ENCODE results near the gene ZBED5.
"Not testable (repeated sequence)": the region's sequence is repeated elsewhere in the genome, so short reads cannot be mapped to it uniquely, and the experiment has no call there.

ZBED5 gene

DNA sequence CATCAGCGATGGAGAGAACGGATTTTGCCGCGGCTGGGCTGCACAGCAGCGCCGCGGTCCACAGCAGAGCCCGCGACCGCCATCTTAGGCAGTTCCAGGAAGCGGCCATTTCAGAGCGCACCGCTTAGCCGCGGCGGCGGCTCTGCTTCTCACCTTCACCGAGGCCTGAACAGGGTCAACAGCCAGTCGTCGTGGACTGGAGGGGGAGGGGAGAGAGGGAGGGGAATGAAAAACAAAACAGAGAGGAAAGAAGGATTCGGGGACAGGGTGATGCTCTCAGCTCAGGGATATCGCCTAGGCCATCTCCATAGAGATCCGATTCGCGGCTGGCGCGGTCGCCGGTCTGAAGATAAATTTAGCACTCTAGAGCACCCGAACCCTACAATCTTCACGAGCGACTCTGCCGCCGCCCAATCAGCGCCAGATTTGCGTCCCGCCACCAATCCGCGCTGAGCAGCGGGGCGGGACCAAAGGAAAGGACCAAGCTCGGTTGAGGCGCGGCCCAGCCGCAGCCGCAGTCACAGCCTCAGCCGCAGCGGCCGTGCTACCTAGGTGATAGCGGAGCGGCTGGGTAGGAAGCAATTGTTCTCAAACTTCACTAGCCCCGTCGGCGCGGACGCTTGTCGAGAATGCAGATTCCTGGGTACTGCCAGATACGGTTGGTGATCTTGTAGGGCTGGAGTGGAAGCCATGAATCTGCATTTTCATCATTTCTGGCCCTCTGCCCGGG is at the start of gene ZBED5:
TSS of gene ZBED5 (minus strand) at position 345 of the 730 bp plus-strand sequence. CDS start 3,108 bp downstream, outside the sequence.
- DNase-seq: peak; percentile 84

GRCh38 chr11:10906521-10906920 is 48.7 kb upstream of the ZBED5 start:
- no peak for DNase-seq

GRCh38 chr11:10902301-10903063 is 44.6 kb upstream of the ZBED5 start:
- DNase-seq: no peak

DNA sequence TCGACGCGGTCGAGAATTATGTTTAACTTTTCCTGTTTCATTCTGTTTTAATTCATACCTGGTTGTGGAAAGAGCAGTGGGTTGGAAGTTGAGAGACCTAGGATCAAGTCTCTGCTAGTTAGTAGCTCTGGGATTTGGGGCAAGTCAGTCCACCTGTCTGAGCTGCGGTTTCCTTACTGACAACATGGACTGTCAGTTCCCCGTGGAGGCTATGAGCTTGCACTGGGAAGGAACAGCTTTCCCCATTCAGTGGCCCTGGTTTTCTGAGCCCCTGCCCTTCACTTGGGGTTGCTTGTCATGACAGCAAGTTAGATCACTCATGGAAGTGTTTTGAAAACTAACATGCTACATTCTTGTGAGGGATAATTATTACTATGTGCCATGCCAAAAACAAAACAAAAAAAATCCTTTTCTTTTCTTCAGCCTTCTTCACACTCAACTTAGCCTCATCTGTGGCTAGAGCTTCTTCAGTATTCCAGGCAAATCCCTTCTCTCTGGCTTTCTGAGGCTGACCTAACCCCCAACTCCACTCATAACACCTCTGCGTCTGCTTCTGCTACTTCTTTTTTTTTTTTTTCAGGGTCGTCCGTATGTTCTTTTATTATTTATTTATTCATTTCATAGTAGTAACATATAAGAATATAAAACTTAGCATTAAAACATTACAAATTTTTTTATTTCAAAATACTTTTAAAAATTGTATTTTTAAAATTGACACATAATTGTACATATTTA is 43.0 kb upstream of the ZBED5 start:
- no peak for DNase-seq

DNA sequence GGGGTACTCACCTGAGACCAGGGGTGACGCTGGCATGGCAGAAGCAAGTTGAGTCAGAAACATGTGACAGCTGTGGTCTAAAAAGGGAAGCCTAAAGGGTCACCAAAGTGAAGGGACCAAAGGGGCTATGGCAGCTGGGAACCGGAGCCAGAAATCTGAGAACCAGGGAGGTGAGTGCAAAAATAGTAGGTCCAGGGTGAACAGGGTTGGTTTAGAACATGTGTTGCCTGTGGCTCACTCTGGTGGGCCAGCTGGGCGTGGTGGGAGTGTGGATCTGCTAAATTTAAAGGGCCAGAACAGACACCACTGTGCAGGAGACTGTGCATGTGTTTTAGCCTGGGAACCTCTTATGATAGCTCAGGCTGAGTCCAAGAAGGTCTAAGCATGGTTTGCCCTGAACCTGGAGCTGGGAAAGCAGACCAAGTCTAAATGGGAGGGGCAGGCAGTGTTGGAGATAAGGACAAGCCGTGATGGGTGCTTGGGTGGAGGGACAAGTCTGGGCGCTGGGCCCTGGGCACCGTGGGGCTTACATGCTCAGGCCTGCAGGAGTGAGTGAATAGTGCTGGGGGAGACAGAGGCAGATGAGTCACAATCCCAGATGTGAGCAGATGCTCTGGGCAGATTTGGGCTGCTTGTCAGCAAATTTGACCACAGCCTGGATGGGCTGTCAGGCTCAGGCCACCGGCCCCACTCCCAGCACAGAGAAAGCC is 41.4 kb upstream of the ZBED5 start:
- no peak for DNase-seq

- no peak for DNase-seq
These were observed 40.8 kb upstream of the ZBED5 start for GRCh38 chr11:10898763-10899025.

DNA sequence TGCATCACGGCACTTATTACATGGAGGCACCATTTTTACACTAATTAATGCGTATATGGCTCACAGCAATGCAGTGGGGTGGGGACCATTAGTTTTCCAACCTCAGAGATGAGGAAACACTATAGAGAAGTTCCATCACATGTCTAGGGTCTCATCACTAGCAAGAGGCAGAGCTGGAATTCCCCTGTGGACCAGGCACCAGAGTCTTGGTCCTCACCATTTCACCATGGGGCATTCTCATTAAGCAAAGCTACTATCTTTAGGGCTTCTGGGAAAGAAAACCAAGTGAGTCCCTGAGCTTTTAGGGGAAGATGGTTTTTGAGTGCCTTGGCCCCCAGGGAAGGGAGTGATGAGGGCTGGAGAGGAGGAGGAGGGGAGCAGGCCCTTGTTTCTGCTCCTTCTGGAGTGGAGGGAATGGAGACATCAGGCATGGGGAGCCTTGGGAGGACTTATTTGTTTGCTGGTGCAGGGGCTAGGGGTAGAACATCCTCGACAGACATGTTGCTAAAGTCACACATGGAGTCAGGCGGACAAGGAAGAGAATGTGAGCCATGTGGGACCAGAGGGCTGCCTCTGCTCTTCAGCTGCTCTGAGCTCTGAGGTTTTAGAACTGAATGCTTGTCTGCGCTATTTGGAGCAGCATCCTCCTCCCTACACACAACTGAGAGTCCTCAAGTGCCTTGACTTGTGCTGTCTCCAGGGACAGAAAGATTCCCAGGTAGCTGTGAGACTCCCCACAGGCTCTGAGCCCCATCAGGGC is 40.3 kb upstream of the ZBED5 start:
- no peak for DNase-seq

GRCh38 chr11:10897150-10897549 is 39.3 kb upstream of the ZBED5 start:
- no peak for DNase-seq

DNA sequence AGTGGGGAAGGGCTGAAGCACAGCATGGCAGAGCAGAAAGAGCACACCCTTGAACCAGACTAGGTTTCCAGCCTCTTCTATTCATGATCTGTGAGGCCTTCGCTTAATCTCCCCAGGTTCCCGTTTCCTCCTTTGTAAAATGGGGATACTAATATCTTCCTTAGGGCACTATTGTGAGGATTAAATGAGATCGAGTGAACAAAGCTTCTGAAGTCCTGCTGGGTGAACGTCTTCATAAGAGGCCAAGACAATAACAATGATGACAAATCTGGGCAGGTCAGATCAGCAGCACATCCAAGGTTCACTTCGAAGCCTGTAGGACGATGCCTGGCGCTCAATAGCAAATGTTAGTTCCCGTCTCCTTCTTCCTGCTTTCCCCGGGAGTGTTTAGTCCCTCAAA is 38.6 kb upstream of the ZBED5 start:
- no peak for DNase-seq

GRCh38 chr11:10895285-10895684 is 37.4 kb upstream of the ZBED5 start:
- no peak for DNase-seq

DNA sequence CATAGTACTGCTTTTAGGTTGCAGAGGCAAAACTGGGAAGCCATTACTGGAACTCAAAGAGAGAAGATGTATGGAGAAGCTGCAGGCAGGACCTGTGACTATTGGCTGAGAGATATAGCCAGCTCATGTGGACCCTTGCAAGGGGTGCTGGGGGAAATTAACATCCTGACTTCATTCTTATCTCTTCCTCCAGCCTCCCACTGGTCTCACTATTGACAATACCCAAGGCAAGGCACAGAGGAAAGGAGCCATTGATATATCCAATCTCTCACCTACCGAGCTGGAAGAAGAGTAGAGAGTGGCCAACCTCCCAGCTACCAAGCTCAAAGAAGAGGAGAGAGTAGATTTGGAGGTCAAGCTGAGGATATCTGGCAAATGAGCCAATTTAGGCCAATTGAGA is 36.8 kb upstream of the ZBED5 start:
- no peak for DNase-seq

GRCh38 chr11:10893714-10894151 is 35.9 kb upstream of the ZBED5 start:
- DNase-seq: no peak

DNA sequence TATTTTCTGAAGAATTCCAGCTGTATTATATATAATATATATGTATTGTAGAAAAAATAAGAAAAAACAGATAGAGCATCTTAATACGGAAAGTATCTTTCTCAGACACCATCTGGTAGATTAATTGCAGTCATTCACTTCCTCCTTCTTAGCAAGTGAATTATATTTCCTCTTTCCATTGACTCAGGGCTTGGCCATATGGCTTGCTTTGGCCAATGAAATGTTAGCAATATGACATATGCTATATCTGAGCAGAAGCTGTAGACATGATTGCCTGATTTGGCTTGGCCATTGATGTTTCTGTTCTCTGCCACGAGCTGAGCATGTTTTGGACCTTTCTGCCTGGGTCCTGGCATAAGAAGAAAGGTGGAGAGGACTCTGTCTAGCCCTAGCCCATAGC is 34.4 kb upstream of the ZBED5 start:
- peak; percentile 4 for DNase-seq

DNA sequence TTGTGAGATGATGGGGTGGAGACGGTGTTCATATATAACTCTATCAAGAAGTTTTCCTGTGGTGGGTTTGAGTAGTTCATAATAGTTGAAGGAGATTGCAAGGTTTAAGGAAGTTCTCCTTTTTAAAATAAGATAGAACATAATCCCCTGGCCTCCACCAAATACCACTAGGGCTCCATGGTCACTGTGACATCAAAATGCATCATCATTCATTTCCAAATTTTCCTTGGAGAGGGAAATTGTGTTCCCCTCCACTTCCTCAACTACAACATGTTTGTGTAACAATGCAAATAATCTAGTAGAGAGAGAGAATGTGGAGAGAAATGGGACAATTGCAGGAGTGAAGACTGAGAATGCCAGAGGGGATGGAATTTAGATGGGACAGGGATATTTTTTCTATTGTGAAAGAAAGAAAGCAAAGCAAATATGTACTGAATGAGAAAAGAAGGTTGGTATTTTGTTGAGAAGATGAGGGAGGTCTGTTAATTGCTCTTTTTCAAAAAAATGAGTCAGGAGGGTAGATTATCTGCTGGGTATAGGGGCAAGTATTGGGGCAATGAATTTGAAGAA is 33.4 kb upstream of the ZBED5 start:
- no peak for DNase-seq

GRCh38 chr11:10890083-10890482 is 32.2 kb upstream of the ZBED5 start:
- not testable (repeated sequence) for DNase-seq

DNA sequence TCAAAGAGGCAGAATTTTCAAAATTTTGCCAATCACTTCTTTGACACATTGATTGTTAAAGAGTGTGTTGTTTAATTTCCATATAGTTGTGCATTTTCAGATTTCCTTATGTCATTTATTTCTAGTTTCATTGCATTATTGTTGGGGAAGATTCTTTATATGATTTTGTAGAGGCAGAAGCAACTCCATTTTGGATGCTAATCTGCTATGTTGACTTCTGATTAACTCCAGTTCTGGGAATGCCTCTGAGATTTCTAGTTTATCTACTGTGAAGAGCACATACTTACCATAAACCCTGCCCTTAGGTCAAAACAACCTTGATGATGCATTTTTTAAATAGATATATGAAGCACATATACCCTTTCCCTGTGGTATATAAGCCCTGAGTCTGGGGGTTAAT is 29.5 kb upstream of the ZBED5 start:
- no peak for DNase-seq

DNA sequence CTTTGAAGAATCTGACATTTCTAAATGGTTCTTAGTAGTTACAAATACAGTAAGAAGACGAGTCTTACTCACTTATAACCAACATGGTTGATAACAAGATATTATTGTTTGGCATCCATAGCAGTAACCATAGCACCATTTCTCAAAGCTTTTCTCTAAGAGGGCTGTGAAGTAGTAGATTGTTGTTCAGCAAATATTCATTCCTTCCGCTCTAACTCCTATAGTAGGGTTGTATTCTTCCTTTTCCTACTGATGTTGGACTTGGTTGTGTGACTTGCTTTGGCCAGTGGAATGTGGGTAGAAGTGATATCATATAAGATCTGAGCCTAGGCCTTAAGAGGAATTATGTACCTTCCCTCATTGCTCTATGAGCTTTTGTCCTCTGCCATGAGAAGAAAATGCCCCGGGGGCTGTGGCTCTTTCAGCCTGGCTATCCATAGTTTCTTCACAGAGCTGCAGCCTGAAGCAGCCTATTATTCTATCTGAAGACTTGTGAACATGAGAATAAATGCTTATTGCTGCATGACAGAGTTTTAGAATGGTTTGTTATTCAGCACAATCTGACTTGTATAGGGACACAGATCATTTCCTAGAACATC is 28.9 kb upstream of the ZBED5 start:
- no peak for DNase-seq

DNA sequence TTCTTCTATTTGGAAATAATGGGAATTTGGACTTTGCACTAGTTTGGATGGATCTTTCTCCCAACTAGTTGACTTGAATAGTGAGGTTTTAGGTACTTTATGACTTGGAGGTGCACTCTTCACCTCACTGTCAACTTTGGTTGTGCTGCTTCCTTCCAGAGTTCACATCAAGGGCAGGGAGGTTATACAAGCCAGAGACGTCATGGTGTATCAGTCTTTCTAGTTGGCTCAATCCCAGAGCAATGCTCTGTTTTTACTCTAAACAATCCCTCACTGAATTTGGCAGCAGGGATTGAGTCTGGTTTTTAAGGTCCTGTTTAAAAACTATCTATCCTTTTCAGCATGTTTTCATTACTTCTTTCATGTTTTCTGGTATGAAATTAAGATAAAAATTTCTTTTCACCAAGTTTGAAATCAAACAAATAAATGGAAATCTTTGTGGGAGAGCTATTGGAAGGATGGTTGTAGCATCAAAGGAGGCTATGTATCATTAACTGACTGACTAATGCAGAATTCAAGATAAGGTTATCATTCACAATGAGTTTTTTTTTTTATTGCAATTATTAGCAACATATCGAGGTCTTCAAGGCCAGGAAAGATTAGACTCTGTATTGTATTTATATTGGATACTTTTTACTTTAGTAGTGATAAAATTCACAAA is 28.0 kb upstream of the ZBED5 start:
- DNase-seq: no peak

GRCh38 chr11:10884292-10884691 is 26.4 kb upstream of the ZBED5 start:
- not testable (repeated sequence) for DNase-seq

- DNase-seq: no peak
These were observed 24.0 kb upstream of the ZBED5 start for GRCh38 chr11:10881892-10882291.
